Activated CD4-positive, alpha-beta T cell treated with anti-CD3 and anti-CD28 coated beads, Interleukin-10, Interleukin-2, amounts not matched to agents 100 ng/mL and 50 ng/mL, durations not matched to agents 16 hours and 8 hours (primary cell): ENCODE measurements around the gene BLVRA.
"Not testable (repeated sequence)": the region's sequence is repeated elsewhere in the genome, so short reads cannot be mapped to it uniquely, and the experiment has no call there.

Source experiments
- DNase-seq: peaks from one replicate; pipeline ENCODE4 v3.0.0-alpha.2; 2020

Gene BLVRA

GRCh38 chr7:43810195-43810941 lies 51.9 kb downstream of the BLVRA start:
- peak; percentile 43 for DNase-seq

GRCh38 chr7:43815373-43815772 lies 56.9 kb downstream of the BLVRA start:
- no peak for DNase-seq

- not testable (repeated sequence) for DNase-seq
Measured at GRCh38 chr7:43816046-43816797, 57.7 kb downstream of the BLVRA start.

- not testable (repeated sequence) for DNase-seq
Measured at GRCh38 chr7:43823425-43823824, 64.9 kb downstream of the BLVRA start.

GRCh38 chr7:43823941-43824340 lies 65.5 kb downstream of the BLVRA start:
- no peak for DNase-seq

- not testable (repeated sequence) for DNase-seq
Measured at GRCh38 chr7:43824513-43824912, 66.0 kb downstream of the BLVRA start.

- no peak for DNase-seq
Measured at GRCh38 chr7:43824963-43825362, 66.5 kb downstream of the BLVRA start.

GRCh38 chr7:43825391-43825808 lies 66.9 kb downstream of the BLVRA start:
- no peak for DNase-seq

GRCh38 chr7:43830917-43831316 lies 72.4 kb downstream of the BLVRA start:
- DNase-seq = not testable (repeated sequence)

GRCh38 chr7:43834463-43835251 lies 76.2 kb downstream of the BLVRA start:
- DNase-seq = peak; percentile 83

- DNase-seq = no peak
Measured at GRCh38 chr7:43838201-43838658, 79.8 kb downstream of the BLVRA start.

GRCh38 chr7:43843296-43843695 lies 84.8 kb downstream of the BLVRA start:
- DNase-seq = no peak

GRCh38 chr7:43844257-43844656 lies 85.8 kb downstream of the BLVRA start:
- DNase-seq = no peak

GRCh38 chr7:43844662-43845061 lies 86.2 kb downstream of the BLVRA start:
- DNase-seq = no peak

- DNase-seq = no peak
Measured at GRCh38 chr7:43847496-43847895, 89.0 kb downstream of the BLVRA start.

- no peak for DNase-seq
Measured at GRCh38 chr7:43849047-43849446, 90.6 kb downstream of the BLVRA start.

- DNase-seq = no peak
Measured at GRCh38 chr7:43850348-43851116, 92.1 kb downstream of the BLVRA start.

GRCh38 chr7:43851805-43852204 lies 93.3 kb downstream of the BLVRA start:
- DNase-seq = no peak

GRCh38 chr7:43855176-43855575 lies 96.7 kb downstream of the BLVRA start:
- DNase-seq = no peak

- no peak for DNase-seq
Measured at GRCh38 chr7:43856316-43856715, 97.8 kb downstream of the BLVRA start.
